ENCODE results near the gene SRA1. TPM values are rescaled to one million over a fixed set of nuclear protein-coding genes. Genes with fewer than 3 reads are reported as not detected.
A peak's percentile ranks its signal among the peaks of the same experiment; 100 is the strongest.

SRA1 gene
- total RNA-seq, 1 donor from 2014 or later = 47.3 TPM

GRCh38 chr5:140575309-140575708 is 18.0 kb upstream of the SRA1 start:
- no peaks in the 10 kb centered on the region for H3K27me3 ChIP-seq
- H3K4me3 ChIP-seq = no peak overlapping the region
- H3K9me3 ChIP-seq = no peaks in the 10 kb centered on the region
- TF ChIP-seq, protein P1, sequence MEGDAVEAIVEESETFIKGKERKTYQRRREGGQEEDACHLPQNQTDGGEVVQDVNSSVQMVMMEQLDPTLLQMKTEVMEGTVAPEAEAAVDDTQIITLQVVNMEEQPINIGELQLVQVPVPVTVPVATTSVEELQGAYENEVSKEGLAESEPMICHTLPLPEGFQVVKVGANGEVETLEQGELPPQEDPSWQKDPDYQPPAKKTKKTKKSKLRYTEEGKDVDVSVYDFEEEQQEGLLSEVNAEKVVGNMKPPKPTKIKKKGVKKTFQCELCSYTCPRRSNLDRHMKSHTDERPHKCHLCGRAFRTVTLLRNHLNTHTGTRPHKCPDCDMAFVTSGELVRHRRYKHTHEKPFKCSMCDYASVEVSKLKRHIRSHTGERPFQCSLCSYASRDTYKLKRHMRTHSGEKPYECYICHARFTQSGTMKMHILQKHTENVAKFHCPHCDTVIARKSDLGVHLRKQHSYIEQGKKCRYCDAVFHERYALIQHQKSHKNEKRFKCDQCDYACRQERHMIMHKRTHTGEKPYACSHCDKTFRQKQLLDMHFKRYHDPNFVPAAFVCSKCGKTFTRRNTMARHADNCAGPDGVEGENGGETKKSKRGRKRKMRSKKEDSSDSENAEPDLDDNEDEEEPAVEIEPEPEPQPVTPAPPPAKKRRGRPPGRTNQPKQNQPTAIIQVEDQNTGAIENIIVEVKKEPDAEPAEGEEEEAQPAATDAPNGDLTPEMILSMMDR (IDR thresholded peaks at IDR 0.05) = peak in 2 of 3 experiments; percentile 28 to 43
- DNase-seq (ENCODE audit: low spot score in 2 of 2) = no peak
- intact Hi-C loops (cut with DNase I) = no loop called here
- peaks cover under 1 to 4% of the 10 kb centered on the region in 2 donors for H3K36me3 ChIP-seq
- no peak overlapping the region for H3K27ac ChIP-seq
- no peaks in the 10 kb centered on the region for H3K4me1 ChIP-seq

GRCh38 chr5:140574165-140574564 is 16.9 kb upstream of the SRA1 start:
- Histone ChIP-seq H3K4me1 (no peaks in the 10 kb centered on the region), H3K27me3 (no peaks in the 10 kb centered on the region), H3K4me3 (no peak overlapping the region), H3K9me3 (no peaks in the 10 kb centered on the region), H3K27ac (no peak overlapping the region), H3K36me3 (peaks cover 4 to 6% of the 10 kb centered on the region in 2 donors)
- intact Hi-C loops (cut with DNase I) = no loop called here
- TF ChIP-seq, protein P1 (IDR thresholded peaks at IDR 0.05) = no peak
- peak in 1 of 2 donors; percentile 38 for DNase-seq (ENCODE audit: low spot score in 2 of 2)

DNA sequence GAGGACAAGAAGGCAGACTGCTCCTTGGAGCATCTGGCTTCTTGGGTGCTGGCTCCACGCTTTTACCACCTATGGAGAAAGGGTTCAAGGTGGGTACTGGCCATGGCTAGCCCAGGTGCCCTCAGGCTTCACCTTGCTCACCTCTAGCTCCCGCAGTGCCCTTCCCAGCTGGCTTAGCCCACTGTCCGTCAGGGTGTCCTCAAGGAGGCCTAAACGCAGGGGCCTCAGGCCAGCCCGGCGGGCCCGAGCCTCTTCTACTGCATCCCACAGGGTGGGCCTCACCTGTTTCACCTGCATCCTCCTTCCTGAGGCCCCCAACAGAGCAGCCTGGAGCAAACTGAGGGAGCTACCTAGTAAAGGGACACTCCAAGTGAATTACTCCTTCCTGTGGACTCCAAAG is 16.4 kb upstream of the SRA1 start:
- Histone ChIP-seq H3K4me3 (no peak overlapping the region), H3K9me3 (no peaks in the 10 kb centered on the region), H3K4me1 (no peaks in the 10 kb centered on the region), H3K36me3 (peaks cover 4 to 6% of the 10 kb centered on the region in 2 donors), H3K27me3 (no peaks in the 10 kb centered on the region), H3K27ac (no peak overlapping the region)
- TF ChIP-seq, protein P1 (IDR thresholded peaks at IDR 0.05) = no peak
- intact Hi-C loops (cut with DNase I) = no loop called here
- peak in 1 of 2 donors; percentile 52 for DNase-seq (ENCODE audit: low spot score in 2 of 2)

DNA sequence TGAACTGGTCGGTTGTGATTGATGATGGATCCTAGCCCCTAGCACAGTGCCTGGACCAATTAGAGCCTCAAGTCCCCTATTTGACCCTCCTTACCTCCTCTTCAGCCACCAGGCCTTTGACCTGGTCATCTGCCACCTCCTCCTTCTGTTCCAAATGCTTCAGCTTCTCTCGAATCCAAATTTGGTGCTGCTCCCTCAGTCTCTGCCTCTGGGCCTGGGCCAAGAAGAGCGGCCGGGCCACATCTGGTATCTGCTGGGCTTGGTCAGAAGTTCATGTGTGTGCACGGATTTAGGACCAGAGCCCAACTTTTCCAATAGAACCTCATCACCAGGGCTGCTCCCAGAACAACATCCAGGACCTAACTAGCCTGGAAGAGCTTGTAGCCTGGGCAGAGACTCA is 13.8 kb upstream of the SRA1 start:
- no peak for DNase-seq (ENCODE audit: low spot score in 2 of 2)
- Histone ChIP-seq H3K36me3 (peaks cover 22 to 26% of the 10 kb centered on the region in 2 donors), H3K27me3 (no peaks in the 10 kb centered on the region), H3K4me1 (peaks cover under 1 to 4% of the 10 kb centered on the region in 2 donors), H3K9me3 (no peaks in the 10 kb centered on the region), H3K4me3 (no peak overlapping the region), H3K27ac (peak overlapping the region in 1 of 2 donors; percentile 58)
- TF ChIP-seq, protein P1 (IDR thresholded peaks at IDR 0.05) = no peak
- intact Hi-C loops (cut with DNase I) = no loop called here

DNA sequence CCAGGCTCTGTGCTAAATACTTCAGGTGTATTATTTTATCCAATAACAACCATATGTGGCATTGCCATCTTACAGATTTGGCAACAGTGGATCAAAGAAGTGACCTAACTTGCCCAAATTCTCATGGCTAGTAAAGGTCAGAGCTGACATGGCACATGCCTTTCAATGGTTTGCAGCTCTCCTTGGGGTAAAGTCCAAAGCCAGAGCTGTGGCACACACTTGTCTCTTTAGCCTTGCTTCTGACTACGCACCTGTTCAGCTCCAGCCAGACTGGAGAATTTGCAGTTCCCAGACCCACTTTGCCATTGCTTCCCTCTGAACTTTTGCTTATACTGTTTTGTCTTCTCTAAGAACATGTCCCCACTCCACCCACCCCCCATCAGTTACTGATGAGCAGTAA is 13.2 kb upstream of the SRA1 start:
- DNase-seq (ENCODE audit: low spot score in 2 of 2) = no peak
- TF ChIP-seq, protein P1 (IDR thresholded peaks at IDR 0.05) = no peak
- H3K36me3 ChIP-seq = peaks cover 22 to 26% of the 10 kb centered on the region in 2 donors
- peaks cover 6 to 10% of the 10 kb centered on the region in 2 donors for H3K4me1 ChIP-seq
- no peaks in the 10 kb centered on the region for H3K9me3 ChIP-seq
- H3K27me3 ChIP-seq = no peaks in the 10 kb centered on the region
- no peak overlapping the region for H3K4me3 ChIP-seq
- peak overlapping the region in 1 of 2 donors; percentile 58 for H3K27ac ChIP-seq
- intact Hi-C loops (cut with DNase I) = no loop called here

GRCh38 chr5:140570058-140570457 is 12.8 kb upstream of the SRA1 start:
- Histone ChIP-seq H3K27ac (peak overlapping the region in 1 of 2 donors; percentile 58), H3K4me1 (peaks cover 11 to 14% of the 10 kb centered on the region in 2 donors), H3K36me3 (peaks cover 22 to 26% of the 10 kb centered on the region in 2 donors), H3K4me3 (no peak overlapping the region), H3K27me3 (no peaks in the 10 kb centered on the region), H3K9me3 (no peaks in the 10 kb centered on the region)
- TF ChIP-seq, protein P1 (IDR thresholded peaks at IDR 0.05) = no peak
- no peak for DNase-seq (ENCODE audit: low spot score in 2 of 2)
- intact Hi-C loops (cut with DNase I) = no loop called here

All from ascending aorta (tissue), 2 donors.